ENCODE results near the gene KRTAP10-7. TPM values are rescaled to one million over a fixed set of nuclear protein-coding genes. Genes with fewer than 3 reads are reported as not detected.
A peak's percentile ranks its signal among the peaks of the same experiment; 100 is the strongest.

Gene KRTAP10-7
- total RNA-seq, 1 experiment from 2014 or later = not detected

- intact Hi-C loops (cut with micrococcal nuclease; ENCODE audit: unreplicated experiment) = no loop called here
- BruUV-seq (replicated peaks) = no TSS peak
- Histone ChIP-seq H3K27me3 (replicated peaks; ENCODE audit: control insufficient read depth, insufficient read depth, low read length) (no peaks in the 10 kb centered on the region), H3K9me3 (peaks cover 7% of the 10 kb centered on the region; the same call in 1 of the 2 replicates), H3K36me3 (ENCODE audit: control insufficient read depth, insufficient read depth, low read length) (no peaks in the 10 kb centered on the region), H3K4me1 (no peaks in the 10 kb centered on the region), H3K4me3 (ENCODE audit: low read depth, low read length) (no peak overlapping the region; the same call in 1 of the 2 replicates)
- DNase-seq = peak in 1 of 2 experiments; percentile 32
- Mint-ChIP-seq H3K27me3 (ENCODE audit: insufficient read depth, unreplicated experiment) (no peaks in the 10 kb centered on the region), H3K27ac (ENCODE audit: unreplicated experiment) (no peak overlapping the region), H3K4me3 (ENCODE audit: unreplicated experiment) (peak overlapping the region; percentile 47), H3K36me3 (ENCODE audit: insufficient read depth, unreplicated experiment) (peaks cover under 1% of the 10 kb centered on the region), H3K4me1 (ENCODE audit: low read depth, unreplicated experiment) (peaks cover 8% of the 10 kb centered on the region), H3K9me3 (ENCODE audit: unreplicated experiment) (peaks cover 48% of the 10 kb centered on the region)
- no peak for TF ChIP-seq CTCF (IDR thresholded peaks at IDR 0.05; ENCODE audit: insufficient read depth in 1 of 2, low read depth in 1 of 2, low read length in 1 of 2, severe bottlenecking in 1 of 2, unreplicated experiment in 1 of 2)
- ChIA-PET CTCF (no interaction called here), POLR2A (no interaction called here)
Observed at GRCh38 chr21:44574457-44575306, 25.7 kb upstream of the KRTAP10-7 start.

- Mint-ChIP-seq H3K36me3 (ENCODE audit: insufficient read depth, unreplicated experiment) (peaks cover 5% of the 10 kb centered on the region), H3K4me3 (ENCODE audit: unreplicated experiment) (no peak overlapping the region), H3K9me3 (ENCODE audit: unreplicated experiment) (peaks cover 51% of the 10 kb centered on the region), H3K4me1 (ENCODE audit: low read depth, unreplicated experiment) (peaks cover 8% of the 10 kb centered on the region), H3K27ac (ENCODE audit: unreplicated experiment) (no peak overlapping the region), H3K27me3 (ENCODE audit: insufficient read depth, unreplicated experiment) (no peaks in the 10 kb centered on the region)
- Histone ChIP-seq H3K36me3 (ENCODE audit: control insufficient read depth, insufficient read depth, low read length) (no peaks in the 10 kb centered on the region), H3K27me3 (replicated peaks; ENCODE audit: control insufficient read depth, insufficient read depth, low read length) (no peaks in the 10 kb centered on the region), H3K9me3 (peaks cover 6% of the 10 kb centered on the region; the same call in 1 of the 2 replicates), H3K4me1 (no peaks in the 10 kb centered on the region), H3K4me3 (ENCODE audit: low read depth, low read length) (no peak overlapping the region)
- intact Hi-C loops (cut with micrococcal nuclease; ENCODE audit: unreplicated experiment) = no loop called here
- no TSS peak for BruUV-seq (replicated peaks)
- ChIA-PET POLR2A (no interaction called here), CTCF (no interaction called here)
- TF ChIP-seq CTCF (IDR thresholded peaks at IDR 0.05; ENCODE audit: insufficient read depth in 1 of 2, low read depth in 1 of 2, low read length in 1 of 2, severe bottlenecking in 1 of 2, unreplicated experiment in 1 of 2) = no peak
- DNase-seq = no peak
Observed at GRCh38 chr21:44575307-44576024, 24.9 kb upstream of the KRTAP10-7 start.

- no peaks in the 10 kb centered on the region for H3K27me3 ChIP-seq (replicated peaks; ENCODE audit: control insufficient read depth, insufficient read depth, low read length)
- DNase-seq = no peak
- H3K36me3 ChIP-seq (ENCODE audit: control insufficient read depth, insufficient read depth, low read length) = no peaks in the 10 kb centered on the region
- H3K4me1 Mint-ChIP-seq (ENCODE audit: low read depth, unreplicated experiment) = peaks cover 8% of the 10 kb centered on the region
- H3K4me3 Mint-ChIP-seq (ENCODE audit: unreplicated experiment) = no peak overlapping the region
- ChIA-PET CTCF (no interaction called here), POLR2A (no interaction called here)
- peaks cover 50% of the 10 kb centered on the region for H3K9me3 Mint-ChIP-seq (ENCODE audit: unreplicated experiment)
- no peak for TF ChIP-seq CTCF (IDR thresholded peaks at IDR 0.05; ENCODE audit: insufficient read depth in 1 of 2, low read depth in 1 of 2, low read length in 1 of 2, severe bottlenecking in 1 of 2, unreplicated experiment in 1 of 2)
- no peaks in the 10 kb centered on the region for H3K4me1 ChIP-seq
- no peak overlapping the region for H3K27ac Mint-ChIP-seq (ENCODE audit: unreplicated experiment)
- BruUV-seq (replicated peaks) = no TSS peak
- intact Hi-C loops (cut with micrococcal nuclease; ENCODE audit: unreplicated experiment) = no loop called here
- no peaks in the 10 kb centered on the region for H3K27me3 Mint-ChIP-seq (ENCODE audit: insufficient read depth, unreplicated experiment)
- peaks cover 5% of the 10 kb centered on the region for H3K36me3 Mint-ChIP-seq (ENCODE audit: insufficient read depth, unreplicated experiment)
- H3K4me3 ChIP-seq (ENCODE audit: low read depth, low read length) = no peak overlapping the region
- H3K9me3 ChIP-seq = peaks cover 5% of the 10 kb centered on the region
Observed at GRCh38 chr21:44576025-44576420, 24.4 kb upstream of the KRTAP10-7 start.
